Measurements from ENCODE around the gene KRTAP1-3.

DNA sequence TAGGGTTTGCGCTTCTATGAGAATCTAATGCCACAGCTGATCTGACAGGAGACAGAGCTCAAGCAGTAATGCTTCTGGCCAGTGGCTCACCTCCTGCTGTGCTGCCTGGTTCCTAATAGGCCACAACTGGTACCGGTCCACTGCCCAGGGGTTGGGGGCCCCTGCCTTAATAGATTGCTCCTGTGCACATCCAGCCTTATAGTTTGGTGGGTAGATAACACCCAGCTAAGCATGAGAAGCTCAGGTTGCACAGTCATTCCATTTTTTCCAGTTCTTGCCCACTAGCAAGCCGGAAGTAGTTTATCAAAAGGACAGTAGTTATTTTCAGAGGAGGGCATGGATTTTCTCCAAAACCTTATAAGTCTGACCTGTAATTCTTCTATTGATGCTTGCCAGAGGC lies 15.3 kb downstream of the KRTAP1-3 start:
- TF ChIP-seq POLR2A (IDR thresholded peaks at IDR 0.05; ENCODE audit: low read length) (no peak), GATA1 (IDR thresholded peaks at IDR 0.05; ENCODE audit: low read depth, low read length) (no peak)

Data from erythroblast (primary cell).